Liver (tissue), 3 donors: ENCODE data around the gene ZNF846.

Experiments used
- CTCF ChIP-seq: fragments of 150-350 bp; IDR thresholded peaks from 2 replicates; pipeline ENCODE4 v1.5.1; 2017; ENCODE audit warnings: improper control_type of control experiment, low read depth, low read length; ENCODE audit not compliant: missing input control
- EGR1 ChIP-seq, 2 donors: IDR thresholded peaks; 2 replicates each; pipeline ENCODE4 v1.6.1; 2016 to 2018; ENCODE audit warnings: antibody characterized with exemption in 2 of 2, low read depth in 2 of 2
- FOXA1 ChIP-seq: IDR thresholded peaks from 2 replicates; pipeline ENCODE4 v1.6.1; 2016; ENCODE audit warnings: antibody characterized with exemption
- GABPA ChIP-seq, 2 donors: IDR thresholded peaks in 1 of 2; conservative IDR thresholded peaks in 1 of 2; 2 replicates each; pipeline ENCODE4 v1.6.1; 2016; ENCODE audit warnings: antibody characterized with exemption in 2 of 2, mild to moderate bottlenecking in 1 of 2, moderate library complexity in 1 of 2
- RAD21 ChIP-seq, 2 donors: IDR thresholded peaks; 2 replicates each; pipeline ENCODE4 v1.6.1; 2016; ENCODE audit warnings: antibody characterized with exemption in 2 of 2, mild to moderate bottlenecking in 2 of 2
- SP1 ChIP-seq: IDR thresholded peaks from 2 replicates; pipeline ENCODE4 v1.6.1; 2018; ENCODE audit warnings: antibody characterized with exemption, mild to moderate bottlenecking
- YY1 ChIP-seq: IDR thresholded peaks from 2 replicates; pipeline ENCODE4 v1.6.1; 2016; ENCODE audit warnings: antibody characterized with exemption, mild to moderate bottlenecking
- TF ChIP-seq, protein P1 (sequence below): IDR thresholded peaks from 2 replicates; pipeline ENCODE4 v1.6.1; 2016; ENCODE audit warnings: antibody characterized with exemption
- TF ChIP-seq, protein P2 (sequence below): IDR thresholded peaks from 2 replicates; pipeline ENCODE4 v1.6.1; 2016; ENCODE audit warnings: antibody characterized with exemption, mild to moderate bottlenecking
- TF ChIP-seq, protein P3 (sequence below): IDR thresholded peaks from 2 replicates; pipeline ENCODE4 v1.6.1; 2016; ENCODE audit warnings: antibody characterized with exemption
- donor health status: healthy.
- donor health status: healthy.

GRCh38 chr19:9751446-9751845 lies 17.1 kb downstream of the ZNF846 start:
- TF ChIP-seq CTCF: no peak
- TF ChIP-seq YY1: no peak
- TF ChIP-seq, protein P1, sequence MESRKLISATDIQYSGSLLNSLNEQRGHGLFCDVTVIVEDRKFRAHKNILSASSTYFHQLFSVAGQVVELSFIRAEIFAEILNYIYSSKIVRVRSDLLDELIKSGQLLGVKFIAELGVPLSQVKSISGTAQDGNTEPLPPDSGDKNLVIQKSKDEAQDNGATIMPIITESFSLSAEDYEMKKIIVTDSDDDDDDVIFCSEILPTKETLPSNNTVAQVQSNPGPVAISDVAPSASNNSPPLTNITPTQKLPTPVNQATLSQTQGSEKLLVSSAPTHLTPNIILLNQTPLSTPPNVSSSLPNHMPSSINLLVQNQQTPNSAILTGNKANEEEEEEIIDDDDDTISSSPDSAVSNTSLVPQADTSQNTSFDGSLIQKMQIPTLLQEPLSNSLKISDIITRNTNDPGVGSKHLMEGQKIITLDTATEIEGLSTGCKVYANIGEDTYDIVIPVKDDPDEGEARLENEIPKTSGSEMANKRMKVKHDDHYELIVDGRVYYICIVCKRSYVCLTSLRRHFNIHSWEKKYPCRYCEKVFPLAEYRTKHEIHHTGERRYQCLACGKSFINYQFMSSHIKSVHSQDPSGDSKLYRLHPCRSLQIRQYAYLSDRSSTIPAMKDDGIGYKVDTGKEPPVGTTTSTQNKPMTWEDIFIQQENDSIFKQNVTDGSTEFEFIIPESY: no peak
- no peak for TF ChIP-seq FOXA1
- TF ChIP-seq GABPA (IDR thresholded peaks at IDR 0.05 in 1 of 2, conservative IDR thresholded peaks at IDR 0.05 in 1 of 2): no peak
- TF ChIP-seq, protein P2, sequence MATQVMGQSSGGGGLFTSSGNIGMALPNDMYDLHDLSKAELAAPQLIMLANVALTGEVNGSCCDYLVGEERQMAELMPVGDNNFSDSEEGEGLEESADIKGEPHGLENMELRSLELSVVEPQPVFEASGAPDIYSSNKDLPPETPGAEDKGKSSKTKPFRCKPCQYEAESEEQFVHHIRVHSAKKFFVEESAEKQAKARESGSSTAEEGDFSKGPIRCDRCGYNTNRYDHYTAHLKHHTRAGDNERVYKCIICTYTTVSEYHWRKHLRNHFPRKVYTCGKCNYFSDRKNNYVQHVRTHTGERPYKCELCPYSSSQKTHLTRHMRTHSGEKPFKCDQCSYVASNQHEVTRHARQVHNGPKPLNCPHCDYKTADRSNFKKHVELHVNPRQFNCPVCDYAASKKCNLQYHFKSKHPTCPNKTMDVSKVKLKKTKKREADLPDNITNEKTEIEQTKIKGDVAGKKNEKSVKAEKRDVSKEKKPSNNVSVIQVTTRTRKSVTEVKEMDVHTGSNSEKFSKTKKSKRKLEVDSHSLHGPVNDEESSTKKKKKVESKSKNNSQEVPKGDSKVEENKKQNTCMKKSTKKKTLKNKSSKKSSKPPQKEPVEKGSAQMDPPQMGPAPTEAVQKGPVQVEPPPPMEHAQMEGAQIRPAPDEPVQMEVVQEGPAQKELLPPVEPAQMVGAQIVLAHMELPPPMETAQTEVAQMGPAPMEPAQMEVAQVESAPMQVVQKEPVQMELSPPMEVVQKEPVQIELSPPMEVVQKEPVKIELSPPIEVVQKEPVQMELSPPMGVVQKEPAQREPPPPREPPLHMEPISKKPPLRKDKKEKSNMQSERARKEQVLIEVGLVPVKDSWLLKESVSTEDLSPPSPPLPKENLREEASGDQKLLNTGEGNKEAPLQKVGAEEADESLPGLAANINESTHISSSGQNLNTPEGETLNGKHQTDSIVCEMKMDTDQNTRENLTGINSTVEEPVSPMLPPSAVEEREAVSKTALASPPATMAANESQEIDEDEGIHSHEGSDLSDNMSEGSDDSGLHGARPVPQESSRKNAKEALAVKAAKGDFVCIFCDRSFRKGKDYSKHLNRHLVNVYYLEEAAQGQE: no peak
- no peak for TF ChIP-seq SP1
- TF ChIP-seq RAD21 (IDR thresholded peaks at IDR 0.05): no peak
- TF ChIP-seq, protein P3, sequence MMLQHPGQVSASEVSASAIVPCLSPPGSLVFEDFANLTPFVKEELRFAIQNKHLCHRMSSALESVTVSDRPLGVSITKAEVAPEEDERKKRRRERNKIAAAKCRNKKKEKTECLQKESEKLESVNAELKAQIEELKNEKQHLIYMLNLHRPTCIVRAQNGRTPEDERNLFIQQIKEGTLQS: no peak
- no peak for TF ChIP-seq EGR1 (IDR thresholded peaks at IDR 0.05; ENCODE audit: low read depth in 2 of 2)
